ENCODE measurements around the gene JAK1. TPM values are rescaled to one million over a fixed set of nuclear protein-coding genes. Genes with fewer than 3 reads are reported as not detected.

JAK1 gene
- total RNA-seq, 1 experiment from 2014 or later: 27.8 TPM

GRCh38 chr1:65003316-65003664 is 36.9 kb upstream of the JAK1 start:
- CTCF ChIA-PET: interaction anchor here (1.3 kb wide), 1 partner anchor 17 kb away, joined by 3 read pairs; no protein-coding TSS in a partner anchor
- Mint-ChIP-seq H3K27me3 (ENCODE audit: low read depth) (peaks cover 59% of the 10 kb centered on the region), H3K9me3 (peaks cover 12% of the 10 kb centered on the region), H3K4me3 (peak overlapping the region; percentile 61), H3K4me1 (peaks cover 18% of the 10 kb centered on the region), H3K36me3 (peaks cover 11% of the 10 kb centered on the region), H3K27ac (no peak overlapping the region)
- POLR2A ChIA-PET: no interaction called here
- TF ChIP-seq MXD4 (CRISPR knock-in tag; IDR thresholded peaks at IDR 0.05; ENCODE audit: borderline replicate concordance) (no peak), NFYB (CRISPR knock-in tag; conservative IDR thresholded peaks at IDR 0.05; ENCODE audit: low read depth) (no peak), PRDM15 (CRISPR knock-in tag; IDR thresholded peaks at IDR 0.05) (no peak), ZBTB21 (CRISPR knock-in tag; IDR thresholded peaks at IDR 0.05; ENCODE audit: borderline replicate concordance) (no peak), JUN (CRISPR knock-in tag; IDR thresholded peaks at IDR 0.05) (no peak), ZNF317 (CRISPR knock-in tag; IDR thresholded peaks at IDR 0.05; ENCODE audit: borderline replicate concordance, low read depth) (no peak), ZNF263 (CRISPR knock-in tag; IDR thresholded peaks at IDR 0.05; ENCODE audit: low read depth) (no peak), E2F1 (CRISPR knock-in tag; IDR thresholded peaks at IDR 0.05) (no peak), ARID4B (CRISPR knock-in tag; IDR thresholded peaks at IDR 0.05; ENCODE audit: borderline replicate concordance) (no peak)
- ATAC-seq (no peak), DNase-seq (ENCODE audit: low spot score) (no peak)

- peaks cover 17% of the 10 kb centered on the region for H3K36me3 Mint-ChIP-seq
- H3K27ac Mint-ChIP-seq: no peak overlapping the region
- peaks cover 18% of the 10 kb centered on the region for H3K4me1 Mint-ChIP-seq
- H3K9me3 Mint-ChIP-seq: peaks cover 17% of the 10 kb centered on the region
- POLR2A ChIA-PET: no interaction called here
- ATAC-seq (peak; percentile 82), DNase-seq (ENCODE audit: low spot score) (peak; percentile 75)
- CTCF ChIA-PET: no interaction called here
- H3K27me3 Mint-ChIP-seq (ENCODE audit: low read depth): peaks cover 63% of the 10 kb centered on the region
- peak overlapping the region; percentile 61 for H3K4me3 Mint-ChIP-seq
- TF ChIP-seq AFF4 (CRISPR knock-in tag; IDR thresholded peaks at IDR 0.05; ENCODE audit: borderline replicate concordance) (0 out of 2 replicates have a peak, but pooled peaks have one; percentile 57), FOXP4 (CRISPR knock-in tag; IDR thresholded peaks at IDR 0.05) (0 out of 2 replicates have a peak, but pooled peaks have one; percentile 35), ZNF219 (CRISPR knock-in tag; IDR thresholded peaks at IDR 0.05; ENCODE audit: borderline replicate concordance) (no peak), SMAD4 (CRISPR knock-in tag; IDR thresholded peaks at IDR 0.05) (no peak), ZNF425 (CRISPR knock-in tag; conservative IDR thresholded peaks at IDR 0.05) (no peak), TP53 (CRISPR knock-in tag; IDR thresholded peaks at IDR 0.05) (0 out of 2 replicates have a peak, but pooled peaks have one; percentile 47)
Measured at GRCh38 chr1:65002508-65003315, 36.4 kb upstream of the JAK1 start.

Measured in WTC11 (cell line).